ENCODE results near the gene GPR150. TPM values are rescaled to one million over a fixed set of nuclear protein-coding genes. Genes with fewer than 3 reads are reported as not detected.

Gene GPR150
- polyA plus RNA-seq, 1 donor from 2014 or later = 0.66 TPM

DNA sequence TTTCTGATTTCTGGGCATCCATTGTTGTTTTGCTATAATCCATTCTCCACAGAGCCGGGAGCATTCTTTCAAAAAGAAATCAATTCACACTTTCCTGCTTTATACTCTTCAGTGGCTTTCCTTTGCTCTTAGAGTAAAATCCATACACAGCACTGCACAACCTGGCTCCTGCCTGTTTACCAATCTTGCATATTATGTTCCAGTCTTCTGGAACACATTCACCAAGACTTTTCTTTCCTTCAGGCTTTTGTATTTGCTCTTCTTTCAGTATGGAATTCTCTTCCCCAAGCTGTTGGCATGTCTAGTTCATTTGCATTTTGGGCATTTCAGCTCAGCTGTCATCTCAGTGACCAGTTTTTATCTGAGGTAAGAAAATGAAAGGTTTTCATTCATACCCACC, 33.0 kb downstream of the GPR150 start:
- H3K27me3 Mint-ChIP-seq = no peaks in the 10 kb centered on the region
- H3K36me3 Mint-ChIP-seq = peaks cover 2% of the 10 kb centered on the region
- no peak overlapping the region for H3K27ac Mint-ChIP-seq
- peaks cover 0 to 6% (median 3%) of the 10 kb centered on the region in 3 donors for H3K4me1 Mint-ChIP-seq
- no peak overlapping the region for H3K4me3 Mint-ChIP-seq
- no peaks in the 10 kb centered on the region for H3K9me3 Mint-ChIP-seq

DNA sequence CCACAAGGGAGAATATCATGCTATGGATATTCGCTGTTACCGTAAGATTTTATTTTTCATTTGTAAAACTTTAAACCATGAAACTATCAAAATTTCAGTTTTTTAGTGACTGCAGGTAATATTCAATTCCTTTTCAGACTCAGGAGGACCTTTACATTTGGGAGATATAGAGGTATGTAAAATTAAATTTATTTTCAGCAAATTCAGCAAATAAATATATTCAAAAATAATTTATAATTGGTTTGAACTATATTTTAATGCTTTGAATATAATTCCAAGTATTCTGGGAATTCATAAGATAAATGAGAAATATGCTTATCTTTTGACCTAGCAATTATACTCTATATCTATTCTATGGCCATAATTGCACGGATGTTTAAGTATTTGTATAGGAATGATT, 34.3 kb downstream of the GPR150 start:
- Mint-ChIP-seq H3K36me3 (peaks cover 2% of the 10 kb centered on the region), H3K9me3 (no peaks in the 10 kb centered on the region), H3K4me3 (no peak overlapping the region), H3K4me1 (peaks cover 0 to 3% (median 0%) of the 10 kb centered on the region in 3 donors), H3K27ac (no peak overlapping the region), H3K27me3 (no peaks in the 10 kb centered on the region)

DNA sequence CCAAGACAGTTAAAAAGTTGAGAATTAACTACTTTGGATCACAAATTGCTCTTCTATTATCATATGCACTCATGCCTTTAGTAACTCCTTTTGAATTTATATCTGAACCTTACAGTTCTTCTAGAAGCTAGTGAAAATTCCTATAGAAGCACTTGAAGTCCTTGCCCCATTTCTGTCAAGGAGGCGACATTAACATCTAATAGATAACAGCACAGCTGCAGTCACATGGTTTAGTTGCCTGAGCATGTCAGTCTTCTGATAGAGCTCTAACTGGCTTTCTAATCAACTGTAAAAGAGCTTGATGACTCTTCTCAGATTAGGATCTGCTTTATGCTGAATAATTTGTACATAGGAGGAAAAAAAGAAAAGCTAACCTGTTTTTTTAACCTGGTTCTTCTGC, 35.7 kb downstream of the GPR150 start:
- Mint-ChIP-seq H3K27me3 (no peaks in the 10 kb centered on the region), H3K27ac (no peak overlapping the region), H3K36me3 (peaks cover 2% of the 10 kb centered on the region), H3K9me3 (no peaks in the 10 kb centered on the region), H3K4me3 (no peak overlapping the region), H3K4me1 (no peaks in the 10 kb centered on the region)

DNA sequence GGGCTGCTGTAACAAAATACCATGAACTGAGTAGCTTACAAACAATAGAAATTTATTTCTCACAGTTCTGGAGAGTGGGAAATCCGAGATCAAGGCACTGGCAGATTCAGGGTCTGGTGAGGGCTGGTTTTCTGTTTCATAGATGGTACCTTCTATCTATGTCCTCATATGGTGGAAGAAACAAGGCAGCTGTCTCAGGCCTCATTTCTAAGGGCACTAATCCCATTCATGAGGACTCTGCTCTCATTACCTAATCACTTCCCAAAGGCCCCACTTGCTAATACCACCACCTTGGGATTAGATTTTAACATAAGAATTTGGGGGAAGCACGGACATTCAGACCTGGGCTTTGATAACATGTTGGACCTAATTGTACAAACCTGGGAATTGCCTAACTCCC, 40.2 kb downstream of the GPR150 start:
- peaks cover 2% of the 10 kb centered on the region for H3K36me3 Mint-ChIP-seq
- H3K4me1 Mint-ChIP-seq = peaks cover 0 to 1% (median 0%) of the 10 kb centered on the region in 3 donors
- H3K9me3 Mint-ChIP-seq = no peaks in the 10 kb centered on the region
- no peak overlapping the region for H3K27ac Mint-ChIP-seq
- no peaks in the 10 kb centered on the region for H3K27me3 Mint-ChIP-seq
- H3K4me3 Mint-ChIP-seq = no peak overlapping the region

DNA sequence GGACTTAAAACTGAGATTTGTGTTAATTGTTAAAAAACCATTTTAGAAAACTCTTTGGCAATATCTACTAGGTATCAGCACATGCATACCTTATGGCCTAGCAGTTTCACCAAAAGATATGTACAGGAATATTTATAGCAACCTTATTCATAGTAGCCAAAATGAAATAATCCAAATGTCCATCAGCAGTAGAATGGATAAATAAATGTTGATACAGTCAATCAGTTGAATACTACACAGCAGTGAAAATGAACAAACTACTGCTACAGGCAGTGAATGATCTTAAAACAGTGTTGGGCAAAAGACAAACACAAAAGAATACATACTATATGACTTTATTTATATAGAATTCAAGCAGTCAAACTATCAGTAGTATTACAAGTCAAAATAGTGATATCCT, 43.1 kb downstream of the GPR150 start:
- Mint-ChIP-seq H3K27me3 (no peaks in the 10 kb centered on the region), H3K36me3 (no peaks in the 10 kb centered on the region), H3K4me3 (no peak overlapping the region), H3K4me1 (peaks cover 0 to 1% (median 0%) of the 10 kb centered on the region in 3 donors), H3K9me3 (peaks cover 0 to 1% (median 0%) of the 10 kb centered on the region in 3 donors), H3K27ac (no peak overlapping the region)

DNA sequence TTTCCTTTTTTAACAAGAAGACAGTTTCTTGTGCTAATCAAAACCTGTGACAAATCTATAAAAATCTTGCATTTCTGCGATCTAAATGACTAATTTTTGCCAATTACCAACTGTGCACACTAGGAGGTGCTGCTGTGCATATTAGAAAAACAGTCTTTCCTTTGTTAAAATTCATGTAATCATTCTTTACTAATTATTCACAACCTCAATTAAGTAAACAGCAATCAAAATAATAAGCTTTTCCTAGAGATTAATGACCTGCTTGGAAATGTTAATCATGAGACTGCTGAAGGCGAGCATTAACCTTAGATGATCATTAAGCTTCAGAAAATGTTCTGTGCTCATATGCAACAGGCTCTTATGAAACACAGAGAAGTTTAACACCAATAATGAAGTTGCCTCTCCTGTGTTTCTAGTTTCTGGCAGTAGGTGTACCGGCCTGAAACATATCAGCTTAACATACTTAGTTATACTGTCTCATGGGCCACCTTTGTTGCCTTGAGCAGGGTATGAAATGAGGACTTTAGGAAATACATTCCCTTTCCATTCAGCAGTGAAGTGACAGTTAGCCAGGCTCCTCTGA, 44.4 kb downstream of the GPR150 start:
- Mint-ChIP-seq H3K27me3 (no peaks in the 10 kb centered on the region), H3K9me3 (peaks cover 0 to 1% (median 0%) of the 10 kb centered on the region in 3 donors), H3K36me3 (no peaks in the 10 kb centered on the region), H3K27ac (no peak overlapping the region), H3K4me3 (no peak overlapping the region), H3K4me1 (peaks cover 0 to 1% (median 0%) of the 10 kb centered on the region in 3 donors)

DNA sequence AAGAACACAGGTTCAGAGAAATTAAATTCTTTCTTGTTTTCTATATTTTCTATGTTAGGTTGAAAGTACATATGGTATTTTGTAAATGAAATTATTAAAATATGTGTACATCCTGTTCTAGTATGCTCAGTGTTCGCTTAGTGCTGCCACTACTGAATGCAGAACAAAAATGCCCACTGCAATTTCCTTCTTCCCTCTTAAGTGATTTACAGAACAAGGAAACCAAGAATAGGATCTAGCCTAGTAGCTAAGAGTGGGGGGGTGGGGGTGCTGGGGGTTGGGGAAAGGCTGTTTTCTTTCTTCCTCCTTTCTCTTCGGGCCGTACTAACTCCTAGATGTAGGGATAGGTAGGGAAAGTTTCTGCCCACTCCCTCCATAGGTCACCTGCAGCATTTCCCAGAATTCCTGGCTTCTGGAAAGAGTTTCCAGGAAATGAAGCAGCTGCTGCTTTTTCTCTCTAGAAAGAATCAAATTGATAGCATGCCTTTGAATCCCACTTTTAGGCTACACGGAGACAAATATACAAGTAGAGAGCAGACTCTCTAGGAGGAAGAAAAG, 47.3 kb downstream of the GPR150 start:
- peaks cover 0 to 1% (median 0%) of the 10 kb centered on the region in 3 donors for H3K4me1 Mint-ChIP-seq
- H3K4me3 Mint-ChIP-seq = no peak overlapping the region
- H3K36me3 Mint-ChIP-seq = no peaks in the 10 kb centered on the region
- no peak overlapping the region for H3K27ac Mint-ChIP-seq
- peaks cover 0 to 1% (median 0%) of the 10 kb centered on the region in 3 donors for H3K9me3 Mint-ChIP-seq
- H3K27me3 Mint-ChIP-seq = no peaks in the 10 kb centered on the region

DNA sequence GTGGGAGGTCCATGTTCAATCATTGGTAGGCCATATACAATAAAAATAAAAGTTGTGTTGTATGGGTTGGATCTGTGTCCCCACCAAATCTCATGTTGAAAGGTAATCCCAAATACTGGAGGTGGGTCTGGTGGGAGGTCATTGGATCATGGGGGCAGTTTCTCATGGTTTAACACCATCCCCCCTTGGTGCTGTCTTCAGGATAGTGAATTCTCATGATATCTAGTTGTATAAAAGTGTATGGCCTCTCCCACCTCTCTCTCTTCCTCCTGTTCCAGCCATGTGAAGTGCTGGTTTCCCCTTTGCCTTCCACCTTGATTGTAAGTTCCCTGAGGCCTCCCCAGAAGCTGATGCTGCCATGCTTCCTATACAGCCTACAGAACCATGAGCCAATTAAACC, 47.8 kb downstream of the GPR150 start:
- H3K36me3 Mint-ChIP-seq = no peaks in the 10 kb centered on the region
- H3K27me3 Mint-ChIP-seq = no peaks in the 10 kb centered on the region
- H3K9me3 Mint-ChIP-seq = peaks cover 0 to 1% (median 0%) of the 10 kb centered on the region in 3 donors
- H3K27ac Mint-ChIP-seq = no peak overlapping the region
- H3K4me3 Mint-ChIP-seq = no peak overlapping the region
- H3K4me1 Mint-ChIP-seq = peaks cover 0 to 1% (median 0%) of the 10 kb centered on the region in 3 donors

DNA sequence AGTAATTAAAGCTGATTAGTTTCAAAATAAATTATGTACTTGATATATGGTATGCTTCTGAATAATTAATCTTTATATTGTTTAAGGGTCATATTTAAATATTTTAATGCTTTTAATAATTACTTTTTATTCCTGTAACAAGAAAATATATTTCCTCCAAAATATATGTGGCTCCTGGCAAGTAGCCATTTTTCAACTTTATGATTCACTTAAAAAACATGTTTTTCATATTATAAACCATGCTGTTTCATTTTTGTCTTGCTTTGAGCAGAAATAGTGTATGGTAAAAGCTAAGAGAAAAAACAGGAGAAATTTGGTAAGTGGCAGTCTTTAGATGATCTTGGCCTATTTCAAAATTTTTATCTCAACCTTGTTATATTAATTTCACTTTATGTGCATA, 48.3 kb downstream of the GPR150 start:
- Mint-ChIP-seq H3K9me3 (peaks cover 0 to 1% (median 0%) of the 10 kb centered on the region in 3 donors), H3K27ac (no peak overlapping the region), H3K4me1 (peaks cover 0 to 1% (median 0%) of the 10 kb centered on the region in 3 donors), H3K36me3 (no peaks in the 10 kb centered on the region), H3K27me3 (no peaks in the 10 kb centered on the region), H3K4me3 (no peak overlapping the region)

DNA sequence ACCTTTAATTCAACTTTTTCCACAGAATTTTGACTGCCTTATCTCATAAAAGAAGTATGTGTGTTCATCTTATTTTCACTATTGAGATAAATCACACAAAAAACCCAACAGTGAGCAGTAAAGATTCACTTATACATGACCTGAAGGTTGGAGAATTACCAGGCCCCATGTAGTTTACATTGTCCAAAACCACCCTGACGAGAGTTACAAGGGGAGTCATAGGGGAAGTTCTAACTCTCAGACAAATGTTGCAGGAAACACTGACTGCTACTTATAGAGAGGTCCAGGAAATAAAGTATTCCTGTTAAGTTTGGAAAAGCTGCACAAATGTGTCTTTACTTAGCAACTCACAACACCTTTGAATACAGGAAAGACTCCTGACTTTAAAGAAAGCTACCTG, 48.8 kb downstream of the GPR150 start:
- Mint-ChIP-seq H3K4me3 (no peak overlapping the region), H3K27ac (no peak overlapping the region), H3K27me3 (no peaks in the 10 kb centered on the region), H3K9me3 (peaks cover 0 to 1% (median 0%) of the 10 kb centered on the region in 3 donors), H3K4me1 (peaks cover 0 to 1% (median 0%) of the 10 kb centered on the region in 3 donors), H3K36me3 (no peaks in the 10 kb centered on the region)

DNA sequence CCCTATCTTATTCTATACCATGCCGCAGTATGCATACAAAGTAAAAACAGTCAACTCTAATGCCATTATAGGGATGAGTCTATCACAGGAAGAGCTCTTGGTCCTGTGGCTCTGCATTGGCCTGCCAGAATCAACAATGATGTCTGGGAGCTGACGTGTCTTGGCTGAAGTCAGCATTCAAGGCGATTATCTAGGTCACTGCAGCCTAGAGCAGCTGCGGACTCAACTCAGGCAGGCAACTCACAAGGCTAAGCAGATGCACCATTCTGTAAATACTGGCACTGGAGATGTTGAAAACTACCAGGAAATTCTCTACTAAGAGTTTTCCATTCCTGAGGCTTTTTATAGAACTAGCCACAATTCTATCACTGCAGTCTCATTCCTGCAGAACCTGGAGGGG, 49.7 kb downstream of the GPR150 start:
- Mint-ChIP-seq H3K9me3 (peaks cover 0 to 1% (median 0%) of the 10 kb centered on the region in 3 donors), H3K4me1 (no peaks in the 10 kb centered on the region), H3K36me3 (no peaks in the 10 kb centered on the region), H3K4me3 (no peak overlapping the region), H3K27ac (no peak overlapping the region), H3K27me3 (no peaks in the 10 kb centered on the region)

DNA sequence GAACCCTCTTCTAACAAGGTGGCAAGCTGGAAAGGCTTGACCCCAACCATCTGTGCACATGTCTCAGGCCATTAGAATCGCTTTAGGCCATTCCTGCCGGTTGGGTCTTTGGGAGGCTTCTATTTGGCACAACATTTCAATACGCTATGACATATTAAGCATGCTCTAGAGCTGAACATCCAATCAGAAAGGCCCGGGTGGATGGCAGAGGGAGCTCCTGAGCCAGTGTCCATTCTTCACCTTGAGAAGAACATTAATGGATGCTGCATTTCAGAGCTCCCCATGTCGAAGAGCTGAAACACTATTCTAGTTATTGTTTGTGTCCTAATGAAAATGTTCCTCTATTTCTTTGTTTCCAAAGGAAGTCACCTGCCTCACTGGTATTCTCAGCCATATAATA, 50.1 kb downstream of the GPR150 start:
- peaks cover 0 to 1% (median 0%) of the 10 kb centered on the region in 3 donors for H3K9me3 Mint-ChIP-seq
- H3K4me3 Mint-ChIP-seq = no peak overlapping the region
- H3K27me3 Mint-ChIP-seq = no peaks in the 10 kb centered on the region
- no peaks in the 10 kb centered on the region for H3K36me3 Mint-ChIP-seq
- H3K4me1 Mint-ChIP-seq = no peaks in the 10 kb centered on the region
- no peak overlapping the region for H3K27ac Mint-ChIP-seq

DNA sequence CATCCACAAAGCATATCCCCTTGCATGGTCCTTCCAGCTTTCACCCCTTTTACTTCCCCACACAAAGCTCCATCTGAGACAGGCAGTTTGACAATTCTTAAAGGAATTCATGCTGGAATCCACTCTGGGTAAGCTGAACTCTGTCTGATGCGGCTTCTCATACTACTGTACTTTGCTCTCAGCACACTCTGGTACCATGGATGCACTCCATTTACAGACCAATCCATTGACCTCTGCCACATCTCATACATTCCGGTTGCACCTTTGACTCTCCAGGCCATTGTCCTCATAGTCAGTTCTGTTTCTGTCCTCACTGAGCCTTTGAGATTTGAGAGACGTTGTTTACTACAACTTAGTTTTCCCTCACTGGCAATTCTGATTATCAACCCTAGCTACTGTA, 50.7 kb downstream of the GPR150 start:
- Mint-ChIP-seq H3K27me3 (no peaks in the 10 kb centered on the region), H3K4me3 (no peak overlapping the region), H3K36me3 (no peaks in the 10 kb centered on the region), H3K4me1 (no peaks in the 10 kb centered on the region), H3K9me3 (peaks cover 0 to 1% (median 0%) of the 10 kb centered on the region in 3 donors), H3K27ac (no peak overlapping the region)

All from IgD-negative memory B cell (primary cell).